Measurements from ENCODE around the gene CD58. TPM values are rescaled to one million over a fixed set of nuclear protein-coding genes. Genes with fewer than 3 reads are reported as not detected.

The CD58 gene
- total and polyA plus RNA-seq, 2 of the 4 experiments (the other 2 are of a cell fraction), result 5.4 to 5.7 TPM

GRCh38 chr1:116494353-116494692 lies 76.5 kb downstream of the CD58 start:
- Histone ChIP-seq H3K4me3 (ENCODE audit: insufficient read depth, low read depth, low read length) (no peak overlapping the region), H4K5ac (ENCODE audit: low read depth, low read length) (no peak overlapping the region), H3K14ac (replicated peaks; ENCODE audit: low read depth, low read length) (no peak overlapping the region), H4K91ac (ENCODE audit: insufficient read depth, low read depth, low read length) (no peak overlapping the region), H3K4ac (ENCODE audit: low read depth, low read length) (no peak overlapping the region), H2BK20ac (ENCODE audit: low read depth, low read length) (no peak overlapping the region), H2AFZ (replicated peaks; ENCODE audit: low read length, poor library complexity) (no peak overlapping the region), H2AK5ac (ENCODE audit: low read depth, low read length) (no peak overlapping the region), H3K4me2 (ENCODE audit: low read depth, low read length) (no peak overlapping the region), H3K18ac (ENCODE audit: low read depth, low read length) (no peak overlapping the region), H2AK9ac (replicated peaks; ENCODE audit: low read depth, low read length, poor library complexity) (no peak overlapping the region), H3K27ac (ENCODE audit: insufficient read depth, low read length) (no peak overlapping the region), H2BK120ac (ENCODE audit: low read depth, low read length) (no peak overlapping the region), H3K56ac (ENCODE audit: extremely low read depth, insufficient read depth, low read length) (no peak overlapping the region), H3K9me1 (ENCODE audit: insufficient read depth, low read length) (no peaks in the 10 kb centered on the region), H3K23ac (ENCODE audit: low read depth, low read length) (no peak overlapping the region), H3K79me1 (ENCODE audit: low read depth in 1 of 2, low read length in 2 of 2) (no peaks in the 10 kb centered on the region), H4K8ac (ENCODE audit: low read depth in 2 of 2, low read length in 2 of 2) (no peak overlapping the region), H2BK15ac (ENCODE audit: low read depth, low read length) (no peak overlapping the region), H3K4me1 (ENCODE audit: control insufficient read depth, insufficient read depth, low read length) (peaks cover 15% of the 10 kb centered on the region), H3K36me3 (ENCODE audit: control insufficient read depth, insufficient read depth, low read length) (no peaks in the 10 kb centered on the region), H4K20me1 (ENCODE audit: insufficient read depth, low read length) (no peaks in the 10 kb centered on the region), H3K9me3 (ENCODE audit: control insufficient read depth, insufficient read depth, low read length) (no peaks in the 10 kb centered on the region), H2BK5ac (ENCODE audit: low read depth, low read length, poor library complexity, severe bottlenecking) (no peak overlapping the region), H3K9ac (ENCODE audit: low read depth, low read length) (no peak overlapping the region), H3K27me3 (ENCODE audit: control insufficient read depth, insufficient read depth, low read length) (no peaks in the 10 kb centered on the region)
- dilution Hi-C loops (cut with HindIII; ENCODE audit: low sequenced_read_pairs, unreplicated experiment) (no loop called here), in situ Hi-C loops (cut with MboI; ENCODE audit: low sequenced_read_pairs) (loop anchor here (10.0 kb wide), 2 partner anchors 360 to 690 kb away; no protein-coding TSS in a partner anchor), intact Hi-C loops (cut with micrococcal nuclease) (no loop called here)
- no TSS peak for BruUV-seq (replicated peaks)
- CTCF ChIA-PET, result interaction anchor here (0.9 to 1.8 kb wide), 2 partner anchors 10 to 356 kb away, joined by 3 to 7 read pairs; no protein-coding TSS in a partner anchor
- DNase-seq, result no peak
- no peak for ATAC-seq (ENCODE audit: low read depth)
- POLR2A ChIA-PET (ENCODE audit: unreplicated experiment), result no interaction called here
- 89% methylated on average over 4 of the region's 12 CpGs; no CpG with 5 or more reads in 1 of the 2 experiments for WGBS, 2 experiments (ENCODE audit: extremely low coverage in 2 of 2, insufficient read length in 1 of 2)
- no peak for TF ChIP-seq RFX5 (IDR thresholded peaks at IDR 0.05; ENCODE audit: low read depth, low read length)
